SH-SY5Y (cell line): ENCODE results near the gene TNRC18.

ENCODE experiments used
- GATA2 ChIP-seq: IDR thresholded peaks from 2 replicates; pipeline ENCODE4 v1.6.1; 2011; ENCODE audit warnings: mild to moderate bottlenecking, low read depth, low read length
- GATA3 ChIP-seq: IDR thresholded peaks from 2 replicates; pipeline ENCODE4 v1.6.1; 2011; ENCODE audit warnings: low read depth, mild to moderate bottlenecking, low read length, moderate library complexity

GRCh38 chr7:5396542-5396941, 27.1 kb downstream of the TNRC18 start:
- TF ChIP-seq GATA3 (no peak), GATA2 (no peak)
